Measurements from ENCODE around the gene ALKBH2. TPM values are rescaled to one million over a fixed set of nuclear protein-coding genes. Genes with fewer than 3 reads are reported as not detected.

Gene ALKBH2
- total RNA-seq, 2 donors from 2014 or later = 15.3 to 21.9 TPM

DNA sequence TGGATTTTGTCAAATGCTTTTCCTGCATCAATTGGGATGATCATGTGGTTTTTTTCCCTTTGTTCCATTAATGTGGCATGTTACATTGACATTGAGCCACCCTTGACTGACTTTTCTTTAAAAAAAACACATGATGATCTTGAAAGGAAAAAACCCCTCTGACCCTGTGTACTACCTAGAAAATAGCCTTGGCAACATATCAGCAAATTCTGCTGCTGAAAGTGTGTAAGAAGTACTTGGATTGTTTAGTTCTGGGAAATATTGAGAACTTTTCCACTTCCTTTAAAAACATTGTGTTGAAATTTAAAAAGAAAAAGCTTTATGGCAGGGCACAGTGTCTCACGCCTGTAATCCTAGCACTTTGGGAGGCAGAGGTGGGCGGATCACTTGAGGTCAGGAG is 43.8 kb upstream of the ALKBH2 start:
- Histone ChIP-seq H3K27me3 (replicated peaks; ENCODE audit: insufficient read depth) (no peaks in the 10 kb centered on the region), H3K9me3 (no peaks in the 10 kb centered on the region), H3K27ac (no peak overlapping the region), H3K4me1 (ENCODE audit: control insufficient read depth in 1 of 2, low read depth in 2 of 2) (peaks cover 0 to 6% of the 10 kb centered on the region in 2 donors), H3K36me3 (no peaks in the 10 kb centered on the region), H3K4me3 (no peak overlapping the region)
- TF ChIP-seq, protein P1, sequence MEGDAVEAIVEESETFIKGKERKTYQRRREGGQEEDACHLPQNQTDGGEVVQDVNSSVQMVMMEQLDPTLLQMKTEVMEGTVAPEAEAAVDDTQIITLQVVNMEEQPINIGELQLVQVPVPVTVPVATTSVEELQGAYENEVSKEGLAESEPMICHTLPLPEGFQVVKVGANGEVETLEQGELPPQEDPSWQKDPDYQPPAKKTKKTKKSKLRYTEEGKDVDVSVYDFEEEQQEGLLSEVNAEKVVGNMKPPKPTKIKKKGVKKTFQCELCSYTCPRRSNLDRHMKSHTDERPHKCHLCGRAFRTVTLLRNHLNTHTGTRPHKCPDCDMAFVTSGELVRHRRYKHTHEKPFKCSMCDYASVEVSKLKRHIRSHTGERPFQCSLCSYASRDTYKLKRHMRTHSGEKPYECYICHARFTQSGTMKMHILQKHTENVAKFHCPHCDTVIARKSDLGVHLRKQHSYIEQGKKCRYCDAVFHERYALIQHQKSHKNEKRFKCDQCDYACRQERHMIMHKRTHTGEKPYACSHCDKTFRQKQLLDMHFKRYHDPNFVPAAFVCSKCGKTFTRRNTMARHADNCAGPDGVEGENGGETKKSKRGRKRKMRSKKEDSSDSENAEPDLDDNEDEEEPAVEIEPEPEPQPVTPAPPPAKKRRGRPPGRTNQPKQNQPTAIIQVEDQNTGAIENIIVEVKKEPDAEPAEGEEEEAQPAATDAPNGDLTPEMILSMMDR (IDR thresholded peaks at IDR 0.05) = no peak
- ATAC-seq (ENCODE audit: insufficient number of reproducible peaks, low FRiP score, low read depth) (no peak), DNase-seq (ENCODE audit: low spot score) (no peak)

DNA sequence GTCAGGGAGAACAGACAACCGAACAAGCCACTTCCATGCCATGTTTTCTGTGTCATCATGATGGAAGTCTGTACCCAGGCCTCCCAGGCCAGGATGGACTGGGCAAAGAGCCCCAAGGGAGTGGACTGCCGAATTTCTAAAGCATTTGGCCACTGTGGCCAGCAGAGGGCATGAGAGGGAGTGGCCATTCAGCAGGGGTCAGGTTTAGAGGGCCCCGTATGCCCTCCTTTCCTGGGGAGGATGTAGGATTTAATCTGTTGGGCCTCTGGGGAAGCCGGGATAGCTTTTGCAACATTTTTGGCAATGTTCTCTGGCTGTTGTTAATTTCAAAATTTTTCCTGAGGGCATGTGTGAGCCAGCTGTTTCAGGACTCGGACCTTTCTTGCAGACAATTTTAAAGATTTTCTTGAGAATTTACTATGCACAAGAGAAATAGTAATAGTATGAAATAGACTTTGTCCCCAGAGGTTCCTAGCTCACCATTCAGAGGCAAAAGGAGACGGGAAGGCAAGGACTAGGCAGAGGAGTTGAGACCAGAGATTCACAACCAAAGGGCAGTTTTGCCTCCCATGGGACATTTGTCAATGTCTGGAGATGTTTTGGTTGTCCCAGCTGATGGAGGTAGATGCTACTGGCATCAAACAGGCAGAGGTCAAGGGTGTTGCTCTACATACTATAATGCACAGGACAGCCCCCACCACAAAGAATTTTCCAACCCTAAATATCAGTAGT is 41.1 kb upstream of the ALKBH2 start:
- Histone ChIP-seq H3K27me3 (replicated peaks; ENCODE audit: insufficient read depth) (no peaks in the 10 kb centered on the region), H3K36me3 (no peaks in the 10 kb centered on the region), H3K9me3 (no peaks in the 10 kb centered on the region), H3K4me3 (no peak overlapping the region), H3K4me1 (ENCODE audit: control insufficient read depth in 1 of 2, low read depth in 2 of 2) (peaks cover 0 to 13% of the 10 kb centered on the region in 2 donors), H3K27ac (no peak overlapping the region)
- ATAC-seq (ENCODE audit: insufficient number of reproducible peaks, low FRiP score, low read depth) (no peak), DNase-seq (ENCODE audit: low spot score) (no peak)
- TF ChIP-seq, protein P1 (IDR thresholded peaks at IDR 0.05) = no peak

DNA sequence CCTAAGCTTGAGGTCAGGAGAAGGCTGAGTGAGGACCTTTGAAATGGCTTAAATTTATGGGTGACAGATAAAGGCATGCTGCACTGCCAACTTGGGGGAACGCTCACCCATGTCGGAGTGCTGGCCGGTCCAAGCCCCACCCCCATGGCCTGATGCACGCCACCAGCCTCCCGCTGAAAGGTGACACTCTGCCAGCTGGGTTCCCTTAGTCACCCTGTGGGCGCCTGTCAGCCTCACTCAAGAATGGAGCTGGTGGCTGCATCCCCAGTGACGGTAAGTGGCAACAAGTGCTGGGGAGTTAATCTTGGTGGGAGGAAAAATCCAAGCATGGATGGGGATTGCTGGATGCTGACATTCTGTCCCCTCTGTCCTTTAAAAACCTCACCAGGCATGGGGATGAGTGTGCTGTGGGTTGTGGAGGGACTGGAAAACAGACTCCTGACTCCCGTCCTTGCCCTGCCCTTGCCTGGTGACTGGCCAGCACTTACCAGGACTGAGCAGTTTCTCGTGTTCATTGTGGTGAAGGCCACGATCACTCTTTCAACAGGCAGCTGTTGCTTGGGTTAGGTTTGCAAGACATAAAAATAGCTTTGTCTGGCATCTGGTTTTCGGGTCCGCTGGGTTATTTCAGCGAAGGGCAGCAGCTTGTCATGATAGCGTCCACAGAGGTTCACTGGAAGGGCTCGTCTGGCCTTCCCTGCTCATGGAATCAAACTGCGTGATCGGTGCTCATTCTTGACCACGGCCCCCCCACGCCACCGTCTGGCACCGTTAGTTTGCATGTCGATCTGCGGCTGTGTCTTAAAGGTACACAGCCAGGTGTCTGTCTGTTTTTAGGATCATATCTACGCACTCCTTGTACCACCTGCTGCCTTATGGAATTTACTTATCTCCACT is 38.1 kb upstream of the ALKBH2 start:
- no peaks in the 10 kb centered on the region for H3K27me3 ChIP-seq (replicated peaks; ENCODE audit: insufficient read depth)
- peak overlapping the region in 1 of 2 donors; percentile 45 for H3K27ac ChIP-seq
- H3K4me1 ChIP-seq (ENCODE audit: control insufficient read depth in 1 of 2, low read depth in 2 of 2) = peaks cover 0 to 13% of the 10 kb centered on the region in 2 donors
- no peaks in the 10 kb centered on the region for H3K9me3 ChIP-seq
- DNase-seq (ENCODE audit: low spot score) (no peak), ATAC-seq (ENCODE audit: insufficient number of reproducible peaks, low FRiP score, low read depth) (peak; percentile 54)
- no peaks in the 10 kb centered on the region for H3K36me3 ChIP-seq
- TF ChIP-seq, protein P1 (IDR thresholded peaks at IDR 0.05) = no peak
- peak overlapping the region; percentile 42 for H3K4me3 ChIP-seq

DNA sequence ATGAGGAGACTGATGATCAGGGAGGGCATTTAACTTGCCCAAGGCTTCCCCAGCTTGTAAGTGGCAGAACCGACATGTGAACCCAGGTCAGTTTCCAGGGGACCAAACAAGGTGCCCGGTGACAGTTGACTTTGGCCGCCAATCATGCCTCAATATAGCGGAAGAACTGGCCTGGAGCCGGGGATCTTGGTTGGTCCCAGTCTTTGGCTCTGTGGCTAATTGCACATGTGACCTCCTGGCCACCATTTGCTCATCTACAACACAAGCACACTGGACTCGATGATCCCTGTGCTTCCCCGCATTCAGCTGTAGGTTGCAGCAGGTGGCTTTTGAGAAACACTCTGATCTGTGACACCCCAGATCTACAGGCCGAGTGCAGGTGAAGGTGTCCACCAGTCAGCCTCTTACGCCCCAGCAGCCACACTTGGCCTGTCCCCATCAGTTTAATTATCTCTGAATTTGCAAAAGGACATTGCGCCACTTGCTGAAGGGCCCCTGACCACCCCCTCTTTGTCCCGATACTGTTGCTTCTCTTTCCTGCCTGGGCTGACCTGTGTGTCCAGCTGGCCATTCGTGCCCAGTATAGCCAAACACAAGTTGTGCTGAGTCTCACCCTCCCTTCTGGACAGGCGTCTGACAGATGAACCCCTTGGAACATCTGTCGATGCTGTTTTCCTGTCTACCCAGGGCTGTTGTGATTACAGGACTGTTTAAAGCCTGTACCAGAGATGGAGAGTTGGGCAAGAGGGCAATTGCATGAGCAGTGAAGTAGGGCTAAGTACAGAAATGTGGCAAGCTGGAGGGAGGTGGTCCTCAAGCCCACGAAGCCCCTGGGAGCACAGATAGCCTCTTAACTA is 37.3 kb upstream of the ALKBH2 start:
- Histone ChIP-seq H3K36me3 (no peaks in the 10 kb centered on the region), H3K27me3 (replicated peaks; ENCODE audit: insufficient read depth) (no peaks in the 10 kb centered on the region), H3K4me1 (ENCODE audit: control insufficient read depth in 1 of 2, low read depth in 2 of 2) (peaks cover 0 to 13% of the 10 kb centered on the region in 2 donors), H3K4me3 (no peak overlapping the region), H3K9me3 (no peaks in the 10 kb centered on the region), H3K27ac (peak overlapping the region in 1 of 2 donors; percentile 45)
- ATAC-seq (ENCODE audit: insufficient number of reproducible peaks, low FRiP score, low read depth) = no peak
- no peak for DNase-seq (ENCODE audit: low spot score)
- TF ChIP-seq, protein P1 (IDR thresholded peaks at IDR 0.05) = no peak

All from thoracic aorta (tissue), 2 donors.